ENCODE measurements around the gene CLASP1. TPM values are rescaled to one million over a fixed set of nuclear protein-coding genes. Genes with fewer than 3 reads are reported as not detected.

Gene CLASP1
- total RNA-seq, 1 experiment from 2014 or later = 45.9 TPM

DNA sequence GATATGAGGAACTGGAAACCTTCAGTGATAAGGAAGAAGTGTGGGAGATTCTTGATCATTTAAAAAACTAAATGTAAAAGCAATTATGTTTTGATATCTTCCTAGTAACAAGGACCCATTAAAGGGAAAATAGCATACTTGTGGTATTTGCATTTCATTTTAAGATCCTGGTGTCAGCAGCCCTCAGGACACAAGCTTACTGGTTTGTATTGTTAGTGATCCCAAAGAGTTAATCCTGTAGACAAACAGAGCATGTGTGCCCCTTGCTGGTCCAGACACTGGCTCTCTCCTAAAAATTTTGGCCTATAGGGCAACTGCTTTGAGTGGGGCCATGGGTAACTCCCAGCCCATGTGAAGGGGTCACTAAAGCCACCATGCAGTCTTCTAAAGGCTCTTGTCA lies 263.2 kb downstream of the CLASP1 start:
- Histone ChIP-seq H3K4me2 (ENCODE audit: insufficient read depth, insufficient read length, low read length) (no peak overlapping the region), H2AK5ac (ENCODE audit: insufficient read length, low read length) (no peak overlapping the region), H3K9me3 (ENCODE audit: control insufficient read depth, low read depth, low read length) (no peaks in the 10 kb centered on the region), H3K23ac (ENCODE audit: insufficient read length, low read depth, low read length) (no peak overlapping the region), H3T11ph (ENCODE audit: low read length) (no peak overlapping the region), H2AFZ (ENCODE audit: low read length) (no peak overlapping the region), H3K27me3 (ENCODE audit: insufficient read depth, low read length) (no peaks in the 10 kb centered on the region), H3K18ac (ENCODE audit: insufficient read length, low read depth, low read length) (no peak overlapping the region), H3K56ac (ENCODE audit: insufficient read length, low read depth, low read length) (no peak overlapping the region), H3K23me2 (ENCODE audit: insufficient read length, low read depth, low read length, poor library complexity, severe bottlenecking) (no peaks in the 10 kb centered on the region), H3K14ac (ENCODE audit: insufficient read depth, low read length) (no peak overlapping the region), H3K79me1 (ENCODE audit: insufficient read depth, low read depth, low read length, poor library complexity, severe bottlenecking) (no peaks in the 10 kb centered on the region), H2BK15ac (ENCODE audit: low read depth, low read length) (no peak overlapping the region), H4K5ac (ENCODE audit: insufficient read length, low read depth, low read length) (no peak overlapping the region), H3K4ac (ENCODE audit: low read depth, low read length) (no peak overlapping the region), H3K27ac (ENCODE audit: insufficient read length, low read depth, low read length) (no peak overlapping the region), H4K91ac (ENCODE audit: insufficient read length, low read depth, low read length) (no peak overlapping the region), H4K20me1 (ENCODE audit: control insufficient read depth, insufficient read depth, insufficient read length) (no peaks in the 10 kb centered on the region), H4K8ac (replicated peaks; ENCODE audit: insufficient read length, low read depth, low read length) (no peak overlapping the region), H3K9ac (ENCODE audit: extremely low read depth, insufficient read length, low read length) (no peak overlapping the region), H2BK12ac (ENCODE audit: insufficient read length, low read depth, low read length) (no peak overlapping the region), H3K79me2 (ENCODE audit: insufficient read depth, low read length) (no peaks in the 10 kb centered on the region), H3K4me1 (ENCODE audit: insufficient read depth, low read length) (no peaks in the 10 kb centered on the region), H2BK5ac (ENCODE audit: insufficient read length, low read length) (no peak overlapping the region), H2BK20ac (ENCODE audit: low read depth, low read length, poor library complexity, severe bottlenecking) (no peak overlapping the region), H2BK120ac (ENCODE audit: low read depth, low read length, poor library complexity, severe bottlenecking) (no peak overlapping the region)
- Mint-ChIP-seq H3K27ac (no peak overlapping the region), H3K27me3 (ENCODE audit: low read depth) (no peaks in the 10 kb centered on the region), H3K4me3 (no peak overlapping the region), H3K36me3 (ENCODE audit: insufficient read depth in 1 of 3, low read depth in 3 of 3) (peaks cover 25 to 44% (median 43%) of the 10 kb centered on the region in 3 experiments; a peak in 6 of 7 replicates), H3K4me1 (peaks cover 0 to 6% of the 10 kb centered on the region in 2 experiments; a peak in 2 of 4 replicates), H3K9me3 (no peaks in the 10 kb centered on the region)
- DNase-seq = no peak
- TF ChIP-seq, protein P1, sequence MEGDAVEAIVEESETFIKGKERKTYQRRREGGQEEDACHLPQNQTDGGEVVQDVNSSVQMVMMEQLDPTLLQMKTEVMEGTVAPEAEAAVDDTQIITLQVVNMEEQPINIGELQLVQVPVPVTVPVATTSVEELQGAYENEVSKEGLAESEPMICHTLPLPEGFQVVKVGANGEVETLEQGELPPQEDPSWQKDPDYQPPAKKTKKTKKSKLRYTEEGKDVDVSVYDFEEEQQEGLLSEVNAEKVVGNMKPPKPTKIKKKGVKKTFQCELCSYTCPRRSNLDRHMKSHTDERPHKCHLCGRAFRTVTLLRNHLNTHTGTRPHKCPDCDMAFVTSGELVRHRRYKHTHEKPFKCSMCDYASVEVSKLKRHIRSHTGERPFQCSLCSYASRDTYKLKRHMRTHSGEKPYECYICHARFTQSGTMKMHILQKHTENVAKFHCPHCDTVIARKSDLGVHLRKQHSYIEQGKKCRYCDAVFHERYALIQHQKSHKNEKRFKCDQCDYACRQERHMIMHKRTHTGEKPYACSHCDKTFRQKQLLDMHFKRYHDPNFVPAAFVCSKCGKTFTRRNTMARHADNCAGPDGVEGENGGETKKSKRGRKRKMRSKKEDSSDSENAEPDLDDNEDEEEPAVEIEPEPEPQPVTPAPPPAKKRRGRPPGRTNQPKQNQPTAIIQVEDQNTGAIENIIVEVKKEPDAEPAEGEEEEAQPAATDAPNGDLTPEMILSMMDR (conservative IDR thresholded peaks at IDR 0.05) = no peak

Measured in H9 (cell line).